ENCODE results near the gene KRTAP4-11.

DNA sequence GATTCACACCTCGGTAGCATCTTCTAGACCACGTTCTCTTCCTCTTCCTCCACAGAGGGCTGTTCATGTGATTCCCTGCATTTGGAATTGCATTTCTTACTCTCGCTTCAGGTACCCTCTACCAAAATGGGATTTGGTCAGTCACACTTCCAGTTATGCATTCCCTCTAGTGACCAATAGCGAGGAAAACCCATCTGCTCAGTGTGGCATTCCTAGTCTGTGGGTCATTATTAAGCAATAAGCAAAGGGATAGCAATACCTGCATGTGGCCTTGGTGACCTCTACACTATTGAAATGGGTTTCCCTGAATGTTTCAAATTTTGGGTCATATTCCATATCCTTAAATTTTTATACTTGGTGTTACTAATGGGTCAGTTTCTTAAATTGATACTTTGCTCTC lies 31.9 kb upstream of the KRTAP4-11 start:
- TF ChIP-seq POLR2A (IDR thresholded peaks at IDR 0.05; ENCODE audit: low read depth, low read length) (no peak), POLR2AphosphoS5 (IDR thresholded peaks at IDR 0.05; ENCODE audit: low read depth, low read length) (no peak), TAF1 (IDR thresholded peaks at IDR 0.05; ENCODE audit: low read depth, low read length) (no peak), POU2F2 (IDR thresholded peaks at IDR 0.05; ENCODE audit: low read depth, low read length) (no peak)

All from GM12891 (cell line).